AG04450 (cell line): ENCODE measurements around the gene SOWAHA. TPM values are rescaled to one million over a fixed set of nuclear protein-coding genes. Genes with fewer than 3 reads are reported as not detected.

Experiments used
- CTCF ChIA-PET: fragments of 300-600, 350-600 bp; formaldehyde crosslinking; extraction: SDS; loops from one replicate; lab custom pipeline; 2022; ENCODE audit warnings: antibody characterized with exemption, inconsistent platforms; lab: Charles Lee
- POLR2A ChIA-PET: fragments of 350-600 bp; formaldehyde crosslinking; extraction: SDS; loops from one replicate; lab custom pipeline; 2021; ENCODE audit warnings: antibody characterized with exemption, inconsistent platforms; lab: Yijun Ruan, JAX
- DNase-seq: peaks from one replicate; pipeline ENCODE4 v3.0.0-alpha.2; 2011; ENCODE audit warnings: low read depth, low spot score
- H3K27ac ChIP-seq: one replicate; pipeline ENCODE4 v1.5.1; 2012; ENCODE audit warnings: low read depth, low read length, control low read depth
- H3K27me3 ChIP-seq: one replicate; pipeline ENCODE4 v1.6.0; 2012; ENCODE audit warnings: low read length; ENCODE audit not compliant: control insufficient read depth, insufficient read depth
- H3K4me3 ChIP-seq: 2 replicates; pipeline ENCODE4 v1.5.1; 2011; ENCODE audit warnings: mild to moderate bottlenecking, low read depth, low read length, control low read depth
- H3K9me3 ChIP-seq: 2 replicates; pipeline ENCODE4 v1.5.1; 2012; ENCODE audit warnings: low read length; ENCODE audit not compliant: control insufficient read depth, insufficient read depth
- polyA plus RNA-seq: library from polyadenylated mRNA; depleted of rRNA; stranded (reverse); fragments of >200 nt; gene quantifications from 2 replicates; pipeline ENCODE4 v1.2.3, GENCODE V29; 2011
- TF ChIP-seq, protein P1 (sequence below): IDR thresholded peaks from 2 replicates; pipeline ENCODE4 v1.5.1; 2011; ENCODE audit warnings: low read depth, low read length, control low read depth, inconsistent platforms

SOWAHA gene
- polyA plus RNA-seq, 1 experiment, result not detected

DNA sequence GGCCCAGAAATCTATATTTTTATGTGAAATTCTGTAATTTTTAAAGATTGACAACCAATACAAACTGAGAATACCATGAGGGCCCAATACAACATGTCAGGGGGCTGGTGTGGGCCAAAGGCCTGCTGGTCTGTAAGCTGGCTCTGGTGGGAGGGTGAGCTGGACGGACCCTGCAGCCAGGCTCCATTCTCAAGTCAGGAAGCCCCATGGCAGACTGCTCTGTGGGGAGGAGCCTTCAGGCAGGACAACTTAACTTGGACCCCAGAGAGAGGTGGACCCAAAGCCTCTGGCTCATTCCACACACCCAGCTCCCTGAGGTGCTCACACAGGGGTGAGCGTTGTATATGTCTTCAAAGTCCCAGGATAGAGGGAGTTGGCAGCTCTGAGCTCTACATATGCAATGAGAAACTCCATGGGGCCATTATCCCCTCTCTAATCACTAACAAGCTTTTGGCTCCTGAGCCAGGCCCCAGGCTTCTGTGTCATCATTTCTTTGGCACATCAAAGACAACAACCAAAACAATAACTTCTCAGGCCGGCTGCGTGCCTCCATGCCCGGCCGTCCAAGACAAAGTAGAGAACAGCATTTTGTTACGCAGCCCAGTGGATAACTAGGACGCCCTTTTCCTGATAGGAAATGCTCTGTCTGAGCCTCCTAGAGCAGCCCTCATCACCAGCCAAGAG, 42.5 kb upstream of the SOWAHA start:
- H3K27me3 ChIP-seq, result no peaks in the 10 kb centered on the region
- no peak overlapping the region for H3K4me3 ChIP-seq
- no peak overlapping the region for H3K27ac ChIP-seq
- ChIA-PET CTCF (interaction anchor here (1.1 to 1.6 kb wide), 3 partner anchors 16 to 50 kb away, joined by 3 to 5 read pairs (median 4); no protein-coding TSS in a partner anchor), POLR2A (no interaction called here)
- H3K9me3 ChIP-seq, result no peaks in the 10 kb centered on the region
- no peak for DNase-seq
- TF ChIP-seq, protein P1, sequence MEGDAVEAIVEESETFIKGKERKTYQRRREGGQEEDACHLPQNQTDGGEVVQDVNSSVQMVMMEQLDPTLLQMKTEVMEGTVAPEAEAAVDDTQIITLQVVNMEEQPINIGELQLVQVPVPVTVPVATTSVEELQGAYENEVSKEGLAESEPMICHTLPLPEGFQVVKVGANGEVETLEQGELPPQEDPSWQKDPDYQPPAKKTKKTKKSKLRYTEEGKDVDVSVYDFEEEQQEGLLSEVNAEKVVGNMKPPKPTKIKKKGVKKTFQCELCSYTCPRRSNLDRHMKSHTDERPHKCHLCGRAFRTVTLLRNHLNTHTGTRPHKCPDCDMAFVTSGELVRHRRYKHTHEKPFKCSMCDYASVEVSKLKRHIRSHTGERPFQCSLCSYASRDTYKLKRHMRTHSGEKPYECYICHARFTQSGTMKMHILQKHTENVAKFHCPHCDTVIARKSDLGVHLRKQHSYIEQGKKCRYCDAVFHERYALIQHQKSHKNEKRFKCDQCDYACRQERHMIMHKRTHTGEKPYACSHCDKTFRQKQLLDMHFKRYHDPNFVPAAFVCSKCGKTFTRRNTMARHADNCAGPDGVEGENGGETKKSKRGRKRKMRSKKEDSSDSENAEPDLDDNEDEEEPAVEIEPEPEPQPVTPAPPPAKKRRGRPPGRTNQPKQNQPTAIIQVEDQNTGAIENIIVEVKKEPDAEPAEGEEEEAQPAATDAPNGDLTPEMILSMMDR, result no peak

DNA sequence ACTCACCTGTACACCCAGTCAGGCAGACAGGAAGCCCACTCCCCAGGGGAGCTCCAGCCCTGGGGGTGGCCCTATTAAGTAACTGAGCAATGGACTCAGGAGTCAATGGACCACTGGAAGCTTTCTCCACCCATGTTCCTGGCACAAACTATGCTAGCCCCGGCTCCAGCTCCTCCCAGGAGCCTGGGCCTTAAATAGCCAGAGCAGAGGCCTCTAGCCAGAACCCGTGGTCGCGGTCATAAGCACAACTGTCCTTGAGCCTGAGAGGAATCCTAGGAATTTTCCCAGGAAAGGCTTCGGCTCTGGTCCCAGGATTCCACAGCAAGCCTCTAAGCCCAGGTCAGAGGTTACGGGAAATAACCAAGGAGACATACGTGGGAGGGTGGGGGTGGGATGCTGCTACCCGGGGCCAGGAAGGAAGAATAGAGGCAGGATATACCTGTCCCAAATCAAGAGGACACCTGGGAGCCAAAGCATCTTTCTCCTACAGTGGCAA, 41.6 kb upstream of the SOWAHA start:
- no peaks in the 10 kb centered on the region for H3K27me3 ChIP-seq

DNA sequence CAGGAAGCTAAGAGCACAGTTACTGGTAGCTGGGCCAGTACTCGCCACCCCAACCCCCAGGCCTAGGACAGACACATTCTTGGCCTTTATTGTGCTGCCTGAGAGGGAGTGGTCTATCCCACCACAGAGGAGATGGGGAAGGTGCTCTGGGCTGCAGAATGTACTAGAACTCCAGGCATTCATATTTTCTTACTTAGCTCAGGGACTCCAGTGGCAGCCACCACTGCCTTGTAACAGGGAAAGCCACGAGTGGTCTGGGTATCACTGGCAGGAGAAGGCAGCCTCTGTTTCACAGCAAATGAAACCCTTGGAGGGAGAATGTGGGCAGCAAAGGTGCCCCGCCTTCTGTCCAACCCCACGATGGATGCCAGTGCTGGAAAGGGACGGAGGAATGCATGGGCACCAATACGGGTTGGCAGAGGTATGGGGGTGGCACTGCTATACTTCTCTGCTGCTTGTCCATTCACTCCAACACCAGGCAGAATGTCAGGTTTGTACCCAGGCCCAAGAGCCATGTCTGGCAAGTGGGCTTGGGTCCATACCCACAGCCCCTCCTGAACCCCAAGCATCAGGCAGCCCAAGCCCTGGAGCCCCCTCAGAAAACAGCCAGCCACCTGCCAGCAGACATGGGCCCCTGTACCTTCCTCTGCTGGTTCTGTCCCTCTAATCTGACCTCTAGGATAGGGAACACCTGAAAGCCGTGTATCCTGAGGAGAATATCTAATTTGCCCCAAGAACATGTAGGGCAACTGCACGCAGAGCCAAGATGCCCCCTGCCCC, 40.6 kb upstream of the SOWAHA start:
- POLR2A ChIA-PET, result no interaction called here
- CTCF ChIA-PET, result interaction anchor here (1.3 to 1.6 kb wide), 2 partner anchors 47 to 48 kb away, joined by 3 to 5 read pairs; no protein-coding TSS in a partner anchor
- Histone ChIP-seq H3K27me3 (no peaks in the 10 kb centered on the region), H3K4me3 (no peak overlapping the region), H3K27ac (no peak overlapping the region), H3K9me3 (no peaks in the 10 kb centered on the region)
- DNase-seq, result no peak
- TF ChIP-seq, protein P1, result no peak

More for the DNA sequence above, 41.6 kb upstream of the SOWAHA start:
- TF ChIP-seq, protein P1, result no peak
- DNase-seq, result peak; percentile 4
- Histone ChIP-seq H3K9me3 (no peaks in the 10 kb centered on the region), H3K27ac (no peak overlapping the region), H3K4me3 (no peak overlapping the region)
- ChIA-PET POLR2A (no interaction called here), CTCF (interaction anchor here (1.2 to 1.6 kb wide), 2 partner anchors 17 to 49 kb away, joined by 3 to 5 read pairs; no protein-coding TSS in a partner anchor)

DNA sequence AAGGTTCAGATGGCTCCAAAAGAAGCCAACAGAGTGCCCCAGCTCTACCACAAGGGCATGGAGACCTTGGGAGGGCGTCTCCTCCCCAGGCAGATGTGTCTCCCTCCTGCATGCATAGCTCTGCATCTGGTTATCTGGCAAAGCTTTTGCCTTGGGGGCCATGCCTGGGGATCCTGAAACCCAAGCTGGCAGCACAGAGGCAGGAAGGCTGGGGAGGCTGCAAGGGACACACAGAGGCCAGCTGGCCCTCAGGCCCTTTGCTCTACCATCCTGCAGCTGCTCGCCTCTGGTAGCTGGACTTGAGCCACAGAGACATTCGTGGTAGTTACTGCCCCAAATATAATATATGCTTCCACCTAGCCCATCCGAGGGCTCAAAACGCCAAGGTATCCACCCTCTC, 40.0 kb upstream of the SOWAHA start:
- TF ChIP-seq, protein P1, result no peak
- ChIA-PET CTCF (interaction anchor here (1.3 kb wide), 1 partner anchor 47 kb away, joined by 3 read pairs; no protein-coding TSS in a partner anchor), POLR2A (no interaction called here)
- DNase-seq, result no peak
- H3K4me3 ChIP-seq, result no peak overlapping the region
- no peak overlapping the region for H3K27ac ChIP-seq
- no peaks in the 10 kb centered on the region for H3K27me3 ChIP-seq
- H3K9me3 ChIP-seq, result no peaks in the 10 kb centered on the region
